K562 (cell line): Measurements from ENCODE around the gene RAB5B. TPM values are rescaled to one million over a fixed set of nuclear protein-coding genes. Genes with fewer than 3 reads are reported as not detected.
A peak's percentile ranks its signal among the peaks of the same experiment; 100 is the strongest.

Source experiments
- CEBPZ ChIP-seq: fragments of 150-350 bp; IDR thresholded peaks from 2 replicates; pipeline ENCODE4 v1.6.1; 2014; ENCODE audit warnings: low read depth, mild to moderate bottlenecking, low read length, borderline replicate concordance
- MNT ChIP-seq, 2 experiments: fragments of 450-650 bp; conservative IDR thresholded peaks; 2 replicates each; pipeline ENCODE4 v1.6.1; 2017; ENCODE audit warnings: mild to moderate bottlenecking in 2 of 2, moderate library complexity in 2 of 2
- RAD51 ChIP-seq: fragments of 450-650 bp; IDR thresholded peaks from 2 replicates; pipeline ENCODE4 v1.7.1; 2016; ENCODE audit warnings: low read depth, mild to moderate bottlenecking, borderline replicate concordance
- polyA plus RNA-seq, 8 experiments: library from polyadenylated mRNA; depleted of rRNA in 4 of 8; stranded (reverse) in 5 of 8; unstranded in 3 of 8; fragments of >200 nt; fragmentation: Nextera tagmentation in 2 of 8; fragmentation: Illumina TruSeq in 1 of 8; extraction: Ambion mirVana in 2 of 8; extraction: Trizol in 1 of 8; gene quantifications; 2 replicates each; pipeline versions ENCODE4 v1.2.1 to v1.2.3, GENCODE V29; 2011 to 2014; ENCODE audit warnings: inconsistent platforms in 1 of 8, missing spikeins in 1 of 8
- total RNA-seq, 7 experiments: library from RNA; depleted of rRNA in 6 of 7; stranded (reverse); fragments of >200 nt in 6 of 7; fragmentation: Illumina TruSeq in 2 of 7; extraction: Trizol in 2 of 7; gene quantifications; 2 replicates each; pipeline versions ENCODE4 v1.2.1 to v1.2.3, GENCODE V29; 2011 to 2021; ENCODE audit warnings: low replicate concordance in 1 of 7

Gene RAB5B
- total and polyA plus RNA-seq, 9 of the 15 experiments (the other 6 are each of a cell fraction or from before 2014, with no cell fraction given), result 6.8 to 73.8 (median 25.2) TPM

- TF ChIP-seq CEBPZ, result no peak
- peak in 1 of 2 experiments; percentile 70; a peak in 2 of 4 replicates for TF ChIP-seq MNT (conservative IDR thresholded peaks at IDR 0.05)
- no peak for TF ChIP-seq RAD51
Observed at GRCh38 chr12:55966408-55967281, 7.2 kb upstream of the RAB5B start, which contains the start of gene CDK2 (continued).
